SK-N-MC (cell line): ENCODE data around the gene DNPH1.

Experiments used
- EZH2 ChIP-seq: fragments of 200-600 bp; sonication (generic); IDR thresholded peaks from one replicate; pipeline ENCODE4 v1.6.1; 2017; ENCODE audit warnings: antibody characterized with exemption
- POLR2AphosphoS5 ChIP-seq: IDR thresholded peaks from 2 replicates; pipeline ENCODE4 v1.6.1; 2012; ENCODE audit warnings: mild to moderate bottlenecking, low read depth, low read length, borderline replicate concordance

- no peak for TF ChIP-seq POLR2AphosphoS5
- no peak for TF ChIP-seq EZH2
These were observed 44.9 kb downstream of the DNPH1 start for GRCh38 chr6:43184268-43184985.
